GM12878 (cell line): ENCODE results near the gene PAM. TPM values are rescaled to one million over a fixed set of nuclear protein-coding genes. Genes with fewer than 3 reads are reported as not detected.

ENCODE experiments used
- ATAC-seq: fragments of 200-7000 bp; cut with Tn5 transposase; 3 replicates; pipeline ENCODE4 v1.9.1; 2020; ENCODE audit warnings: mild to moderate bottlenecking, moderate library complexity
- BruUV-seq: library from RNA; stranded (reverse); fragments of 400-500 nt; replicated peaks from 2 replicates; lab custom pipeline; 2021; lab: Mats Ljungman, UMichigan
- CTCF ChIA-PET: fragments of 300-600 bp; sonication (Branson Sonifier 250); formaldehyde crosslinking; extraction: SDS; loops from one replicate; lab custom pipeline; 2021; ENCODE audit warnings: inconsistent platforms; lab: Yijun Ruan, JAX
- POLR2A ChIA-PET: fragments of 350-600 bp; formaldehyde crosslinking; extraction: SDS; loops from one replicate; lab custom pipeline; 2021; ENCODE audit warnings: inconsistent platforms; lab: Charles Lee
- RAD21 ChIA-PET: fragments of 300-600 bp; sonication (Branson Sonifier 250); formaldehyde crosslinking; loops from one replicate; lab custom pipeline; 2023; ENCODE audit warnings: antibody characterized with exemption; ENCODE audit not compliant: unreplicated experiment; lab: Charles Lee
- SMC1A ChIA-PET: fragments of 300-600 bp; sonication (Branson Sonifier 250); formaldehyde crosslinking; loops from one replicate; lab custom pipeline; 2023; ENCODE audit not compliant: unreplicated experiment, uncharacterized antibody; lab: Charles Lee
- DNase-seq: peaks from one replicate; pipeline ENCODE4 v3.0.0-alpha.2; 2011; ENCODE audit warnings: low read depth, low spot score
- FAIRE-seq: peaks from 3 replicates; lab custom pipeline; 2011; peaks lifted over from hg19 to GRCh38; lab: Jason Lieb, UNC
- H2AFZ ChIP-seq: 2 replicates; pipeline ENCODE4 v1.6.0; 2011; ENCODE audit warnings: low read depth, low read length, control low read depth; ENCODE audit not compliant: control insufficient read depth
- H3K27ac ChIP-seq: 2 replicates; pipeline ENCODE4 v1.5.1; 2011; ENCODE audit warnings: control low read depth; ENCODE audit not compliant: control insufficient read depth, insufficient read depth
- H3K27me3 ChIP-seq, 2 experiments: replicated peaks in 1 of 2; 2 replicates each; pipeline versions ENCODE4 v1.6.0 to v1.6.1; 2011; ENCODE audit warnings: low read length in 1 of 2; ENCODE audit not compliant: control insufficient read depth in 2 of 2, insufficient read depth in 2 of 2
- H3K36me3 ChIP-seq, 2 experiments: 2 replicates each; pipeline ENCODE4 v1.5.1; 2011; ENCODE audit warnings: low read length in 1 of 2; ENCODE audit not compliant: control insufficient read depth in 2 of 2, insufficient read depth in 2 of 2
- H3K4me1 ChIP-seq: 2 replicates; pipeline ENCODE4 v1.6.1; 2011; ENCODE audit warnings: mild to moderate bottlenecking, low read length, moderate library complexity, mixed read lengths; ENCODE audit not compliant: control insufficient read depth, insufficient read depth
- H3K4me2 ChIP-seq: 2 replicates; pipeline ENCODE4 v1.6.0; 2011; ENCODE audit warnings: control low read depth; ENCODE audit not compliant: control insufficient read depth, insufficient read depth
- H3K4me3 ChIP-seq: fragments of 200-600 bp; sonication (generic); 2 replicates; pipeline ENCODE4 v1.5.1; 2016
- H3K79me2 ChIP-seq: 2 replicates; pipeline ENCODE4 v1.6.0; 2011; ENCODE audit warnings: low read length; ENCODE audit not compliant: control insufficient read depth, insufficient read depth
- H3K9ac ChIP-seq: 2 replicates; pipeline ENCODE4 v1.8.0; 2011; ENCODE audit warnings: low read length, control low read depth, mixed read lengths; ENCODE audit not compliant: control insufficient read depth, insufficient read depth
- H3K9me3 ChIP-seq: replicated peaks from 3 replicates; pipeline ENCODE4 v1.5.1; 2011; ENCODE audit warnings: mild to moderate bottlenecking, low read length; ENCODE audit not compliant: control insufficient read depth, insufficient read depth
- H4K20me1 ChIP-seq: 2 replicates; pipeline ENCODE4 v1.6.0; 2011; ENCODE audit not compliant: control insufficient read depth, insufficient read depth
- ATF7 ChIP-seq: fragments of 450-650 bp; IDR thresholded peaks from 2 replicates; pipeline ENCODE4 v1.6.1; 2016; ENCODE audit warnings: low read depth, mild to moderate bottlenecking
- CEBPZ ChIP-seq: fragments of 150-350 bp; IDR thresholded peaks from 2 replicates; pipeline ENCODE4 v1.6.1; 2016; ENCODE audit warnings: low read depth, low read length
- CREB1 ChIP-seq: IDR thresholded peaks from 2 replicates; pipeline ENCODE4 v1.6.1; 2012; ENCODE audit warnings: low read depth, mild to moderate bottlenecking, inconsistent platforms
- ETV6 ChIP-seq, 2 experiments: fragments of 450-650 bp in 1 of 2; IDR thresholded peaks in 1 of 2; conservative IDR thresholded peaks in 1 of 2; 2 replicates each; pipeline ENCODE4 v1.6.1; 2014; ENCODE audit warnings: antibody characterized with exemption in 1 of 2, borderline replicate concordance in 1 of 2, low read depth in 1 of 2, mild to moderate bottlenecking in 1 of 2, moderate library complexity in 1 of 2
- IRF5 ChIP-seq: fragments of 450-650 bp; IDR thresholded peaks from 2 replicates; pipeline ENCODE4 v1.6.1; 2017; ENCODE audit warnings: borderline replicate concordance
- MTA3 ChIP-seq: IDR thresholded peaks from 2 replicates; pipeline ENCODE4 v1.6.1; 2012; ENCODE audit warnings: low read length, inconsistent platforms, borderline replicate concordance
- NFXL1 ChIP-seq: fragments of 450-650 bp; IDR thresholded peaks from 2 replicates; pipeline ENCODE4 v1.6.1; 2017; ENCODE audit warnings: antibody characterized with exemption, mild to moderate bottlenecking, borderline replicate concordance
- NFYA ChIP-seq: IDR thresholded peaks from 2 replicates; pipeline ENCODE4 v1.6.1; 2011; ENCODE audit warnings: low read depth, mild to moderate bottlenecking, low read length, improper control_type of control experiment, borderline replicate concordance
- POLR2AphosphoS5 ChIP-seq: IDR thresholded peaks from 2 replicates; pipeline ENCODE4 v1.6.1; 2011; ENCODE audit warnings: mild to moderate bottlenecking, low read length, inconsistent platforms
- RCOR1 ChIP-seq: conservative IDR thresholded peaks from 2 replicates; pipeline ENCODE4 v1.6.1; 2012; ENCODE audit warnings: low read depth, low read length, improper control_type of control experiment
- SMAD1 ChIP-seq: fragments of 450-650 bp; IDR thresholded peaks from 2 replicates; pipeline ENCODE4 v1.6.1; 2018; ENCODE audit warnings: mild to moderate bottlenecking, low read depth; ENCODE audit not compliant: partially characterized antibody
- SMAD5 ChIP-seq: IDR thresholded peaks from 2 replicates; pipeline ENCODE4 v1.6.1; 2016; ENCODE audit warnings: antibody characterized with exemption, low read depth
- TBL1XR1 ChIP-seq: IDR thresholded peaks from 2 replicates; pipeline ENCODE4 v1.6.1; 2012; ENCODE audit warnings: low read depth, low read length, improper control_type of control experiment
- ZSCAN29 ChIP-seq: fragments of 450-650 bp; IDR thresholded peaks from 2 replicates; pipeline ENCODE4 v1.6.1; 2017; ENCODE audit warnings: mild to moderate bottlenecking, moderate library complexity
- in situ Hi-C: fragments of 300-500 bp; cut with MboI; formaldehyde crosslinking; loops from 9 replicates; pipeline ENCODE4 v1.14.3; 2018; ENCODE audit warnings: mixed read lengths
- intact Hi-C: fragments of 100-400 bp; cut with micrococcal nuclease; formaldehyde crosslinking; loops from one replicate; pipeline ENCODE4 v1.14.2; 2022; ENCODE audit not compliant: unreplicated experiment
- polyA plus RNA-seq, 11 experiments: library from polyadenylated mRNA; depleted of rRNA in 4 of 11; unstranded in 6 of 11; stranded (reverse) in 5 of 11; fragments of >200 nt; fragmentation: Nextera tagmentation in 4 of 11; fragmentation: Illumina TruSeq in 1 of 11; extraction: Ambion mirVana in 4 of 11; extraction: Trizol in 1 of 11; gene quantifications; 1 replicate in 1 of 11; 2 replicates in 10 of 11; pipeline versions ENCODE4 v1.2.1 to v1.2.3, GENCODE V29; 2011 to 2016; ENCODE audit warnings: inconsistent platforms in 2 of 11, missing spikeins in 2 of 11, low read depth in 1 of 11
- total RNA-seq, 4 experiments: library from RNA; depleted of rRNA in 3 of 4; stranded (reverse); fragments of >200 nt in 3 of 4; fragmentation: Illumina TruSeq in 1 of 4; extraction: Trizol in 1 of 4; gene quantifications; 2 replicates each; pipeline versions ENCODE4 v1.2.1 to v1.2.3, GENCODE V29; 2013 to 2021
- TF ChIP-seq, protein P1 (sequence below): IDR thresholded peaks from 2 replicates; pipeline ENCODE4 v1.6.1; 2011; ENCODE audit warnings: borderline replicate concordance, low read depth, mild to moderate bottlenecking, moderate library complexity, low read length; ENCODE audit not compliant: insufficient read depth, poor library complexity, severe bottlenecking
- TF ChIP-seq, protein P2 (sequence below), 3 experiments: IDR thresholded peaks in 2 of 3; conservative IDR thresholded peaks in 1 of 3; 2 replicates each; pipeline ENCODE4 v1.5.1; 2011; ENCODE audit warnings: low read depth in 3 of 3, low read length in 3 of 3, mild to moderate bottlenecking in 3 of 3, control low read depth in 2 of 3, moderate library complexity in 2 of 3, inconsistent platforms in 1 of 3, mixed read lengths in 1 of 3; ENCODE audit not compliant: control insufficient read depth in 2 of 3, insufficient read depth in 1 of 3; ENCODE audit errors: extremely low read depth in 1 of 3

PAM gene
- total and polyA plus RNA-seq, 10 of the 15 experiments (the other 5 are each of a cell fraction or from before 2014, with no cell fraction given): 5.5 to 72.5 (median 15.4) TPM

DNA sequence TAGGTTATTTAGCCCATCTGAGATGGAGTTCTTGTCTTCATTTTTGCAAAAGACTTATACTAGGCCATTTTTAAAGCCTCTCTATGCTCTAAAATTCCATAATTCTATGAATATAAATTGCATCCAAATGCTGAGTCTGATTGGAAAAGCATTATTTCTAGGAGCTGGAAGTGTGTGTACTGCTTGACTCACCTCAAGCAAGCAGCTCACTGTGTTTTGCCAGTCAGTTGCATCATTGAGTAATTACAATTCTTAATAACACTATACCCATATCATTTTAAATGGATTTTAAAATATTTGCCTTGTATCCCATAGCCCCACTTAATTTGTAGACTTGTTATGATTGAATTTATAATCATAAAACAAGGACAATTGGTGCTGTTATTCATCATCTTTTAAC is 161.0 kb downstream of the PAM start:
- Histone ChIP-seq H3K79me2 (no peaks in the 10 kb centered on the region), H3K4me3 (no peak overlapping the region), H3K4me1 (no peaks in the 10 kb centered on the region), H2AFZ (no peak overlapping the region), H3K27ac (no peak overlapping the region), H4K20me1 (no peaks in the 10 kb centered on the region), H3K27me3 (no peaks in the 10 kb centered on the region), H3K4me2 (no peak overlapping the region), H3K9ac (no peak overlapping the region), H3K36me3 (peaks cover 0 to 2% of the 10 kb centered on the region in 2 experiments; a peak in 1 of 4 replicates), H3K9me3 (no peaks in the 10 kb centered on the region)
- in situ Hi-C loops: no loop called here
- FAIRE-seq (no peak), ATAC-seq (no peak), DNase-seq (no peak)
- SMC1A ChIA-PET: interaction anchor here (0.7 to 1.6 kb wide), 2 partner anchors 8 to 309 kb away, joined by 3 to 4 read pairs; no protein-coding TSS in a partner anchor
- intact Hi-C loops: no loop called here
- RAD21 ChIA-PET: no interaction called here
- POLR2A ChIA-PET: no interaction called here
- CTCF ChIA-PET: no interaction called here
- BruUV-seq: no TSS peak
- TF ChIP-seq CEBPZ (no peak), SMAD5 (no peak), ATF7 (no peak), NFXL1 (no peak), MTA3 (no peak), TBL1XR1 (no peak), RCOR1 (no peak), CREB1 (no peak), IRF5 (no peak), ETV6 (conservative IDR thresholded peaks at IDR 0.05 in 1 of 2, IDR thresholded peaks at IDR 0.05 in 1 of 2; ENCODE audit: borderline replicate concordance in 1 of 2, low read depth in 1 of 2) (no peak), NFYA (no peak), ZSCAN29 (no peak), POLR2AphosphoS5 (no peak), SMAD1 (no peak)
- TF ChIP-seq, protein P1, sequence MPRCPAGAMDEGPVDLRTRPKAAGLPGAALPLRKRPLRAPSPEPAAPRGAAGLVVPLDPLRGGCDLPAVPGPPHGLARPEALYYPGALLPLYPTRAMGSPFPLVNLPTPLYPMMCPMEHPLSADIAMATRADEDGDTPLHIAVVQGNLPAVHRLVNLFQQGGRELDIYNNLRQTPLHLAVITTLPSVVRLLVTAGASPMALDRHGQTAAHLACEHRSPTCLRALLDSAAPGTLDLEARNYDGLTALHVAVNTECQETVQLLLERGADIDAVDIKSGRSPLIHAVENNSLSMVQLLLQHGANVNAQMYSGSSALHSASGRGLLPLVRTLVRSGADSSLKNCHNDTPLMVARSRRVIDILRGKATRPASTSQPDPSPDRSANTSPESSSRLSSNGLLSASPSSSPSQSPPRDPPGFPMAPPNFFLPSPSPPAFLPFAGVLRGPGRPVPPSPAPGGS: no peak
- TF ChIP-seq, protein P2, sequence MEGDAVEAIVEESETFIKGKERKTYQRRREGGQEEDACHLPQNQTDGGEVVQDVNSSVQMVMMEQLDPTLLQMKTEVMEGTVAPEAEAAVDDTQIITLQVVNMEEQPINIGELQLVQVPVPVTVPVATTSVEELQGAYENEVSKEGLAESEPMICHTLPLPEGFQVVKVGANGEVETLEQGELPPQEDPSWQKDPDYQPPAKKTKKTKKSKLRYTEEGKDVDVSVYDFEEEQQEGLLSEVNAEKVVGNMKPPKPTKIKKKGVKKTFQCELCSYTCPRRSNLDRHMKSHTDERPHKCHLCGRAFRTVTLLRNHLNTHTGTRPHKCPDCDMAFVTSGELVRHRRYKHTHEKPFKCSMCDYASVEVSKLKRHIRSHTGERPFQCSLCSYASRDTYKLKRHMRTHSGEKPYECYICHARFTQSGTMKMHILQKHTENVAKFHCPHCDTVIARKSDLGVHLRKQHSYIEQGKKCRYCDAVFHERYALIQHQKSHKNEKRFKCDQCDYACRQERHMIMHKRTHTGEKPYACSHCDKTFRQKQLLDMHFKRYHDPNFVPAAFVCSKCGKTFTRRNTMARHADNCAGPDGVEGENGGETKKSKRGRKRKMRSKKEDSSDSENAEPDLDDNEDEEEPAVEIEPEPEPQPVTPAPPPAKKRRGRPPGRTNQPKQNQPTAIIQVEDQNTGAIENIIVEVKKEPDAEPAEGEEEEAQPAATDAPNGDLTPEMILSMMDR (IDR thresholded peaks at IDR 0.05 in 2 of 3, conservative IDR thresholded peaks at IDR 0.05 in 1 of 3; ENCODE audit: control insufficient read depth in 2 of 3, extremely low read depth in 1 of 3, insufficient read depth in 1 of 3, low read depth in 3 of 3, low read length in 3 of 3): no peak
